Measurements from ENCODE around the gene BTBD10.

DNA sequence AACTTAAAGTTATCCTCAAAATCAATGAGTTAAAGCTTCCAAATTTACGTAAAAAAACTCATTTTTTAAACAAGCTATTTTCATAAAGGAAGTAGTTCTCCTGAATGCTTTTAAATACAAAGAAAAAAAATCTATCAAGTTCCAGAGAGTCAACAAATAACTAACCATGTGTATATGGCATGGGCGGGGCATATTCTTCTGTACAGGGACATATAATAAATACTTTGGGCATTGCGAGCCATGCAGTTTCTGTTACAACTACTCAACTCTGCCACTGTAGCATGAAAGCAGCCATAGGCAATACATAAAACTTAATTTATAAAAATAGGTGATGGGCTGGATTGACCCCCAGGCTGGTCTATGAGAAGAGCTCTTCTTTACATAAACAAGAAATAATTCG, 57.8 kb downstream of the BTBD10 start:
- TF ChIP-seq, protein P1, sequence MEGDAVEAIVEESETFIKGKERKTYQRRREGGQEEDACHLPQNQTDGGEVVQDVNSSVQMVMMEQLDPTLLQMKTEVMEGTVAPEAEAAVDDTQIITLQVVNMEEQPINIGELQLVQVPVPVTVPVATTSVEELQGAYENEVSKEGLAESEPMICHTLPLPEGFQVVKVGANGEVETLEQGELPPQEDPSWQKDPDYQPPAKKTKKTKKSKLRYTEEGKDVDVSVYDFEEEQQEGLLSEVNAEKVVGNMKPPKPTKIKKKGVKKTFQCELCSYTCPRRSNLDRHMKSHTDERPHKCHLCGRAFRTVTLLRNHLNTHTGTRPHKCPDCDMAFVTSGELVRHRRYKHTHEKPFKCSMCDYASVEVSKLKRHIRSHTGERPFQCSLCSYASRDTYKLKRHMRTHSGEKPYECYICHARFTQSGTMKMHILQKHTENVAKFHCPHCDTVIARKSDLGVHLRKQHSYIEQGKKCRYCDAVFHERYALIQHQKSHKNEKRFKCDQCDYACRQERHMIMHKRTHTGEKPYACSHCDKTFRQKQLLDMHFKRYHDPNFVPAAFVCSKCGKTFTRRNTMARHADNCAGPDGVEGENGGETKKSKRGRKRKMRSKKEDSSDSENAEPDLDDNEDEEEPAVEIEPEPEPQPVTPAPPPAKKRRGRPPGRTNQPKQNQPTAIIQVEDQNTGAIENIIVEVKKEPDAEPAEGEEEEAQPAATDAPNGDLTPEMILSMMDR (IDR thresholded peaks at IDR 0.05), result no peak
- no peak for TF ChIP-seq POLR2A (IDR thresholded peaks at IDR 0.05)
- TF ChIP-seq POLR2AphosphoS5 (IDR thresholded peaks at IDR 0.05), result no peak

Data from suprapubic skin (tissue), 4 donors.